DMS114 treated with DMSO at 0.1 percent for 48 hours (cell line): Measurements from ENCODE around the gene NPFFR1.

Experiments used
- DNase-seq: peaks from one replicate; lab custom pipeline; 2025; ENCODE audit not compliant: unreplicated experiment; lab: John Stamatoyannopoulos, UW

NPFFR1 gene

GRCh38 chr10:70283445-70284399 is at the start of gene NPFFR1:
TSS of gene NPFFR1 (minus strand) at chr10:70284004. CDS start at chr10:70283676, 328 bp downstream.
- no peak for DNase-seq

GRCh38 chr10:70333268-70333667 is 49.5 kb upstream of the NPFFR1 start:
- DNase-seq, result no peak

GRCh38 chr10:70331486-70332268 is 47.9 kb upstream of the NPFFR1 start:
- no peak for DNase-seq

GRCh38 chr10:70331160-70331485 is 47.3 kb upstream of the NPFFR1 start:
- DNase-seq, result no peak

- no peak for DNase-seq
These were observed 46.9 kb upstream of the NPFFR1 start for GRCh38 chr10:70330671-70331070.

- no peak for DNase-seq
These were observed 45.2 kb upstream of the NPFFR1 start for GRCh38 chr10:70328967-70329366.

GRCh38 chr10:70328018-70328417 is 44.2 kb upstream of the NPFFR1 start:
- DNase-seq, result no peak

GRCh38 chr10:70324951-70325781 is 41.4 kb upstream of the NPFFR1 start:
- no peak for DNase-seq

GRCh38 chr10:70324339-70324861 is 40.6 kb upstream of the NPFFR1 start:
- no peak for DNase-seq

- DNase-seq, result no peak
These were observed 40.0 kb upstream of the NPFFR1 start for GRCh38 chr10:70323697-70324338.

- DNase-seq, result no peak
These were observed 39.4 kb upstream of the NPFFR1 start for GRCh38 chr10:70323138-70323696.

- DNase-seq, result no peak
These were observed 38.4 kb upstream of the NPFFR1 start for GRCh38 chr10:70321897-70322890.

- no peak for DNase-seq
These were observed 37.4 kb upstream of the NPFFR1 start for GRCh38 chr10:70321233-70321632.

- DNase-seq, result no peak
These were observed 36.9 kb upstream of the NPFFR1 start for GRCh38 chr10:70320751-70321150.

- no peak for DNase-seq
These were observed 36.0 kb upstream of the NPFFR1 start for GRCh38 chr10:70319824-70320223.

- DNase-seq, result no peak
These were observed 35.4 kb upstream of the NPFFR1 start for GRCh38 chr10:70319183-70319582.

GRCh38 chr10:70317943-70318318 is 34.1 kb upstream of the NPFFR1 start:
- no peak for DNase-seq

- no peak for DNase-seq
These were observed 33.6 kb upstream of the NPFFR1 start for GRCh38 chr10:70317272-70317942.
